HG02759 (cell line): ENCODE results near the gene VPS13D.

Experiments used
- ATAC-seq: cut with Tn5 transposase; IDR thresholded peaks from one replicate; pipeline ENCODE4 v1.9.1; 2021; ENCODE audit warnings: mild to moderate bottlenecking, moderate library complexity; ENCODE audit not compliant: unreplicated experiment

Gene VPS13D

GRCh38 chr1:12547586-12548225 is 317.9 kb downstream of the VPS13D start:
- no peak for ATAC-seq

GRCh38 chr1:12548279-12548972 is 318.6 kb downstream of the VPS13D start:
- ATAC-seq, result no peak

DNA sequence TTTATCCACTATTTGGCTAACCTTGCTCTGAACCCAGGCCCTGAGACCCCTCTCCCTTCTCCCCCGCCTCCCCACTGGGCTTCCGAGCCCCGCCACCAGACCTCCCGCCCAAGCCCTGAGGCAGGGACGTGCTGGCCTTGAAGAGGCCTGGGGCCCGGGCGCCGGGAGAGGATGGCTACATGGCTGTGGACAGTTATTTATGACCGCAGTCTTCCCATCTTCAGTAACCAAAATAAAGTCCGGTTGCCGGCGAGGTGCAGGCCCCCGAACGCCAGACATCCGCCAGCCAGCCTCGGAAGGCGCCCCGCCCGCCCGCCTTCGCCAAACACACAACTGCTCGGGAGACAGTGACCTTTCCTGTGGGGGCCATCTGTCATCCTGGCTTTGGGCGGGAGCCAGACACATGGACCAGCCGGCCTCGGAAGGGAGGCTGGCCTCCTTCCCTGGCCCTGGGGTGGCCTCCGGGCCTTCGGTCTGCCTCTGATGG is 319.2 kb downstream of the VPS13D start:
- no peak for ATAC-seq

DNA sequence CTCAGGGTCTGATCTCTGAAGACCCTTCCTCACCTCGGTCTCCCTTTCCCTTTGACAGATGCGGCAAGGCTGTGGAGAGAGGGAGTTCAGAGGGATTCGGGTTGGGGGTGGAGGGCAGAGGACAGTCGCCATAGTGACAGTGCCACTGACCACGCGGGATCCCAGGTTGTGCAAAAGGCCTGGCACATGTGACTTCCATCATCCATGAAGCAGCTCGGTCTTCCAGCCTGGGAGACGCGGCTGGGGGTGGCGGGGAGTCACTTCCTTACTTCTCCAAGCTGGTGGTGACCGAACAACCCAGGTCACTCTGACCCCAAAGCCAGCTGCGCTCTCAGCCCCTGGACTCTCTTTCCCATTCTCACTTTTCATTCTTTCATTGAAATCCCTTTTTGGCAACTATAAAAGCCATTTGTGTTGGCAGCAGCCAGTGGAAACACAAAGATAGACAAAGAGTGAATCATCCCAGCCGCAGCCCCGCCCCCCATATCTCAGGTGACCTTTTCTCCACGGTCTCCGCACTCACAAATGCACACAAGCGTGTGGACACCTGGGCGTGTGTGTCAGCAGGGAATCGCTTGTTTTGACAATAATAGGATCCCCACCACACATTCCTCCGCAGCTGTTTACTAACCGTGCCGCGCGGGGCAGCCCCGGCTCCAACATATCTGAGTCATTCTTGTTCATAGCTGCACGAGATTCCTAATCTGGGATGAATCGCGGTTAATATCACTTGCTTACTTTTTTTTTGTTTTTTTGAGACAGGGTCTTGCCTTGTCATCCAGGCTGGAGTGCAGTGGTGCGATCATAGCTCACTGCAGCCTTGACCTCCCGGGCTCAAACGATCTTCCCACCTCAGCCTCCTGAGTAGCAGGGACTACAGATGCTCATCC is 319.9 kb downstream of the VPS13D start:
- ATAC-seq, result no peak

DNA sequence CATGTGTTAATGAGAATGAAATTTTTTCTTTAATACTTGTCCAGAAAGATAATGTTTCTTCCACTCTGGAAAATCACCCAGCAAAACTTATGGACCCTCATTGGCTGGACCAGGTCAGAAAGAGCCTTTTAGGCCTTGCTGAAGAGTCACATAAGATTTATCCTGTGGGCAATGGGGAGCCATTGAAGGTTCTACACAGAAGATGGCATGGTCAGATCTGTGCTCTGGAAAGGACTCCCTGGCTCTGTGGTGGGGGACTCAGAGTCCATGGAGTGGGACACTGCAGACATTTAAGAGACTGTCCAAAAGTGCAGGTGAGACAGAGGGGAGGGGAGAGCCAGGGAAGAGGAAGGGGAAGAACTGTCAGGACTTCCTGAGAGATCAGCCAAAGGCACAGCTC is 321.8 kb downstream of the VPS13D start:
- no peak for ATAC-seq

- ATAC-seq, result no peak
Measured at GRCh38 chr1:12552111-12552888, 322.5 kb downstream of the VPS13D start.

DNA sequence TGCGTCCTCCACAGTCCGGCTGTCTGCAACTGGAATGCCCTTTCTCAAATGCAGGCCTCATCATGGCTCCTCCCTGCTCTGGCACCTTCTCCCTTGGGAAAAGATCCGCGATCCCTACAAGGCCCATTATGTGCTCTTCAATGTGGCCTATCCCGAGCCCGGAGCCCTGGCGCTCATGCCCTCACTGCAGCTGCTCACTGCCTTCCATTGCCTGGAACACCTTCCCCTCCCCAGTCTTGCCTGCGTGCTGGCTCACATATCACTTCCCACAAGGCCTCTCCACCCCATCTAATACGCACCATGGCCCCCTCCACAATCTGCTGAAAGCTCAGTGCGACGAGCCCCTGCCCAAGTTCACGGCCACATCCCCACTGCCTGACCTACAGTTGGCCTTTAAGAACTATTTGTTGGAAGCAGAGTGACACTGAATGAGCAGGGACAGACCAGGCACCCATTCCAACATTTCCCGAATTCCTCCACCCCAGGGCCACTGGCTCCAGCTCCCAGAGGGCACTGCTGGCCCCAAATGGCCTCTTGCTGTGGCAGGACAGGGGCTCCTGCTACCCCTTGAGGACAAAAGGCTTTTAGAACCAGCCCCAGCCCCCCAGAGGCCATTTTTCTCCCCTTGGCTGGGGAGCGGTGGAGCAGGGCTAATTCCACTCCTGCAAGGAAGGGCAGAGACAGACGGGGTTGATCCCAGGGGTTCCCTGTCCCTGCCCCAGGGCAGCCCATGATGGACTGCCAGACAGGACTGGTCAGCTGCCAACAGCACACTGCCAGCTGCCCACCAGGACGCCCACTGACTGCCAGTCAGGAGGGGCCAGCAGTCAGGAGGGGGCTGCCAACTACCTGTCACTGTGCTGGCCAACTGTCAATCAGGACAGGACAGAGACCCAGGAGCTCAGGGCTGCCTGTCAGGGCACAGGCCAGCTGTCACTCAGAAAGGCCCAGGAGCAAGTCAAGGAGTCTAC is 323.4 kb downstream of the VPS13D start:
- ATAC-seq, result no peak

DNA sequence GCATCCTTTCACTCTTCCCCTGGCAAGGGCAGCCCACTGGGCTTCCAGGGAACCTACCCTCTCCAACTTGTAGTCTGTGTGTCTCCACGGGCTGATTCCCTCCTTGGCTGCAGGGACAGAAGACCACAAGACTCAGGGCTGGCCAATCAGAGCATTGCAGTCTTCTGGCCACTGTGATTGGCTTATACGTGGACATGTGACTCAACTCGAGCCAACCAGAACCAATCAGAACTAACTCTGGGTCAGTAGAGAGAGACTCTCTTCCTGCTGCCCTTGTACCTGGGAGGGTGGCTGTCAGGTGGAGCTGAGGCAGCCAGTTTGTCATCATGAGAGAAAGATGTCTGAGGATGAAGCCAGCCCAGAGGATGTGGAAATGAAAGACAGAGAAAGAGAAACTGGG is 324.1 kb downstream of the VPS13D start:
- no peak for ATAC-seq

DNA sequence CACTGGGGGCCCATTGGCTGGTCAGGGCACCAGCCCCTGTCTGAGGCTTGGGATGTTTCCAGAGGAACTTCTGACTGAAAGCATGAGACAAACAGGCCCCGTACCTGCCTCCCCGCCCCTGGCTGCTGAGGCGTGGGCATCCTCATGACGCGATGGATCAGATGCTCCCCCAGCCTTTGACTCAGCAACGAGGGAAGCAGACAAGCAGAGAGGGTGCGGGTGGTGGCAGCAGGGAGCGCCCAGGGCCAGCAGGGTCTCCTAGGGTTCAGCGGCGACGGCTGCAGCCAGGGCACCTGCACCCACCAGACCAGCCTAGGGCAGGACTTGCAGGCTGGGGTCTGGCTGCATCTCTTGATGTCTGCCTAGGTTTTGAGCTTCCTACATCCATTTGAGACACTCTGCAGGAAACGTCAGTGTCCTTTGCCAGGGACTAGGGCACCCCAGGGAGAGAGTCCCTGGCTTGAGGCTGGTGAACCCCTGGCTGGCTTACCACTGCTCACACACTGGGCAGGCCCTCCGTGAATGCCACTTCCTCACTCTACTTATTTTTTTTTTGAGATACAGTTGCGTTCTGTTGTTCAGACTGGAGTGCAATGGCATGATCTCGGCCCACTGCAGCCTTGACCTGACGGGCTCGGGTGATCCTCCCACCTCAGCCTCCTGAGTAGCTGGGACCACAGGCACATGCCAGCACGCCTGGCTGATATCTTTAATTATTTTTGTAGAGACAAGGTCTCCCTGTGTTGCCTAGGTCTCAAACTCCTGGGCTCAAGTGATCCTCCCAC is 324.9 kb downstream of the VPS13D start:
- no peak for ATAC-seq

GRCh38 chr1:12555411-12556367 is 325.9 kb downstream of the VPS13D start:
- no peak for ATAC-seq

- no peak for ATAC-seq
Measured at GRCh38 chr1:12556368-12556930, 326.6 kb downstream of the VPS13D start.

- no peak for ATAC-seq
Measured at GRCh38 chr1:12556957-12557935, 327.4 kb downstream of the VPS13D start.

DNA sequence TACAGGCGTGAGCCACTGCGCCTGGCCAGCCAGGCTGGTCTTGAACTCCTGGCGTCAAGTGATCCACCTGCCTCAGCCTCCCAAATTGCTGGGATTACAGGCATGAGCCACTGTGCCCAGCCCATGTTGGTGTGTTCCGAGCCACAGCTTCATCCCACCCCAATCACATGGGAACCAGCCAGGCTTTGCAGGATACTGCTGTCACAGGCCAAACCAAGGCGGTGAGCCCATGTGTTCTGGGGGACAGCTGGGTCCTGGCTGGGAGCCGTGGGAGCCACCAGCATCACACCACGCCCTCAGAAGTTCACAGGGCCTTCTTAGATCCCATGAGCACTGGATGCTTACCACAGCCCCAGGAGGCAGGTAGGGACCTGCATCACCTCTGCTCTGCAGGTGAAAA is 331.3 kb downstream of the VPS13D start:
- no peak for ATAC-seq
